HEK293 (cell line): Measurements from ENCODE around the gene FOXL2NB.

Source experiments
- CTCF ChIA-PET: fragments of 350-600 bp; formaldehyde crosslinking; extraction: SDS; loops from one replicate; lab custom pipeline; 2021; ENCODE audit warnings: antibody characterized with exemption; lab: Yijun Ruan, JAX
- POLR2A ChIA-PET: fragments of 300-600 bp; formaldehyde crosslinking; extraction: SDS; loops from one replicate; lab custom pipeline; 2020; ENCODE audit warnings: antibody characterized with exemption, inconsistent platforms; lab: Yijun Ruan, JAX
- H3K27ac ChIP-seq: fragments of 200-500 bp; sonication (Bioruptor generic); 2 replicates; pipeline ENCODE4 v1.5.1; 2014; ENCODE audit warnings: low read depth, low read length, control low read depth, inconsistent platforms; ENCODE audit errors: extremely low read depth
- H3K36me3 ChIP-seq, 2 experiments: fragments of 200-500 bp in 1 of 2; sonication (Bioruptor generic) in 1 of 2; 1 replicate in 1 of 2; 2 replicates in 1 of 2; pipeline ENCODE4 v1.5.1; 2014 to 2017; ENCODE audit warnings: inconsistent platforms in 2 of 2, low read length in 2 of 2; ENCODE audit not compliant: control insufficient read depth in 2 of 2, insufficient read depth in 1 of 2
- H3K4me1 ChIP-seq: fragments of 200-500 bp; sonication (Bioruptor generic); 2 replicates; pipeline ENCODE4 v1.5.1; 2014; ENCODE audit warnings: mild to moderate bottlenecking, low read length, inconsistent platforms; ENCODE audit not compliant: control insufficient read depth, insufficient read depth
- H3K4me3 ChIP-seq: 2 replicates; pipeline ENCODE4 v1.5.1; 2011; ENCODE audit warnings: low read depth, mild to moderate bottlenecking, control low read depth, low read length, moderate library complexity
- H3K9me3 ChIP-seq: fragments of 200-500 bp; sonication (Bioruptor generic); 2 replicates; pipeline ENCODE4 v1.5.1; 2014; ENCODE audit warnings: low read depth, low read length, inconsistent platforms; ENCODE audit not compliant: control insufficient read depth, insufficient read depth
- BCL11A ChIP-seq: fragments of 450-650 bp; formaldehyde crosslinking; IDR thresholded peaks from 2 replicates; pipeline ENCODE4 v1.5.1; 2016; ENCODE audit warnings: low read depth, missing biosample characterization, missing genetic modification characterization
- HOXD13 ChIP-seq: sonication (generic); formaldehyde crosslinking; IDR thresholded peaks from 2 replicates; pipeline ENCODE4 v1.8.0; 2022; ENCODE audit warnings: missing genetic modification reagents, borderline replicate concordance
- ZFHX2 ChIP-seq: fragments of 450-650 bp; formaldehyde crosslinking; conservative IDR thresholded peaks from 2 replicates; pipeline ENCODE4 v1.5.1; 2016; ENCODE audit warnings: missing biosample characterization, missing genetic modification characterization
- ZNF366 ChIP-seq: fragments of 450-650 bp; formaldehyde crosslinking; conservative IDR thresholded peaks from 2 replicates; pipeline ENCODE4 v1.5.1; 2016; ENCODE audit warnings: missing biosample characterization, missing genetic modification characterization
- ZNF623 ChIP-seq: fragments of 450-650 bp; formaldehyde crosslinking; IDR thresholded peaks from 2 replicates; pipeline ENCODE4 v1.5.1; 2016; ENCODE audit warnings: missing biosample characterization, missing genetic modification characterization
- ZNF626 ChIP-seq: fragments of 450-650 bp; sonication (Bioruptor Pico); formaldehyde crosslinking; IDR thresholded peaks from 2 replicates; pipeline ENCODE4 v1.5.1; 2018; ENCODE audit warnings: missing biosample characterization, missing genetic modification characterization, inconsistent platforms
- ZSCAN30 ChIP-seq: fragments of 450-650 bp; IDR thresholded peaks from 2 replicates; pipeline ENCODE4 v1.5.1; 2018; ENCODE audit warnings: missing biosample characterization, mild to moderate bottlenecking, missing genetic modification characterization, moderate library complexity
- TF ChIP-seq, protein P1 (sequence below): fragments of 450-650 bp; formaldehyde crosslinking; IDR thresholded peaks from 2 replicates; pipeline ENCODE4 v1.5.1; 2017; ENCODE audit warnings: missing biosample characterization, missing genetic modification characterization
- TF ChIP-seq, protein P2 (sequence below): fragments of 450-650 bp; formaldehyde crosslinking; IDR thresholded peaks from 2 replicates; pipeline ENCODE4 v1.5.1; 2016; ENCODE audit warnings: missing biosample characterization, missing genetic modification characterization
- TF ChIP-seq, protein P3 (sequence below): fragments of 450-650 bp; formaldehyde crosslinking; IDR thresholded peaks from 2 replicates; pipeline ENCODE4 v1.5.1; 2016; ENCODE audit warnings: missing biosample characterization, missing genetic modification characterization
- TF ChIP-seq, protein P4 (sequence below): fragments of 450-650 bp; formaldehyde crosslinking; conservative IDR thresholded peaks from 2 replicates; pipeline ENCODE4 v1.5.1; 2016; ENCODE audit warnings: low read depth, missing biosample characterization, missing genetic modification characterization
- TF ChIP-seq, protein P5 (sequence below): IDR thresholded peaks from 2 replicates; pipeline ENCODE4 v1.6.1; 2011; ENCODE audit warnings: mild to moderate bottlenecking, low read depth, low read length, borderline replicate concordance
- TF ChIP-seq, protein P6 (sequence below): fragments of 450-650 bp; formaldehyde crosslinking; IDR thresholded peaks from 2 replicates; pipeline ENCODE4 v1.5.0; 2017; ENCODE audit warnings: missing biosample characterization, missing genetic modification characterization, borderline replicate concordance
- TF ChIP-seq, protein P7 (sequence below): fragments of 450-650 bp; formaldehyde crosslinking; IDR thresholded peaks from 2 replicates; pipeline ENCODE4 v1.5.1; 2016; ENCODE audit warnings: missing biosample characterization, missing genetic modification characterization

FOXL2NB gene

DNA sequence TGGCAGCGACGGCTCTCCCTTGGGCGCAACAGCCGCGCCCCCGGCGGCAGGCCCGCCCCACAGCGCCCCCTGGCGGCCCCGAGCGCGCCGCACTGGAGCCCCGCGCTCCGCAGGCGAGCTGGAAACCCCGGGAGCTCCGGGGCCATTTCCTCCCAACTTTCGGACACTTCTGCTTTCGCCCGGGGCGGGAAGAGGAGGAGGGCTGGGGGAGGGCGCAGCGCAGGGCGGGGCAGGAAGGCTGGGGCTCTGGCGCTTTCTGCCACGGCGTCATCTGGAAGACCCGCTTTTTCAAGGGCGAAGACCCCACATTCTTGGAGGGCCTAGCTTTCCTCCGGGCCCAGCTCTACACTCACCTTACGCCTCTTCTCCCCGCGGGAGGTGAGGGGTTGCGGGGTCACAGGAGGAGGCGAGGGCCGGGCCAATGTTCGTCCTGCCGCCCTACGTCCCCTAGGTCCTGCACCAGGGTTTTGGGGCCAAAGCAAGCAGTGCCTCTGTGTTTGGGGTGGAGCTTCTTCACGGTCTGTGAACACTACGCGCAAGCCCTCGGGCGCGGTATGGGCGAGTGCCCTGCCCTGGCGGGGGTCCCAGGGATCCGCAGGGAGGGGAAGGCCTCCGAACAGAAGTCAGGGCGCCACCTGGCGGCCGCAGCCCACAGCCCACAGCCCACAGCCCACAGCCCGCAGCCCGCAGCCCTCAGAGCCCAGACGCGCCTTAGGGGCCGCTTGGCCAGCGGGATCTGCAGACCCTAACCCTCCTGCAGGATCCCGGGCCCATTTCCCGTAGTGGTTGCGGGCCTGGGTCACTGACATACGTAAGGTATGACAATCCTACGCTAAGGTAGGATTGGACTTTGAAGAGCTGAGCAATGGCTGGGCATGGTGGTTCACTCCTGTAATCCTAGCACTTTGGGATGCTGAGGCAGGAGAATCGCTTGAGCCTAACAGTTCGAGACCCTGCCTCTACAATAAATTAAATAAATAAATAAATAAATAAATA lies 31.2 kb upstream of the FOXL2NB start (continued):
- TF ChIP-seq, protein P1, sequence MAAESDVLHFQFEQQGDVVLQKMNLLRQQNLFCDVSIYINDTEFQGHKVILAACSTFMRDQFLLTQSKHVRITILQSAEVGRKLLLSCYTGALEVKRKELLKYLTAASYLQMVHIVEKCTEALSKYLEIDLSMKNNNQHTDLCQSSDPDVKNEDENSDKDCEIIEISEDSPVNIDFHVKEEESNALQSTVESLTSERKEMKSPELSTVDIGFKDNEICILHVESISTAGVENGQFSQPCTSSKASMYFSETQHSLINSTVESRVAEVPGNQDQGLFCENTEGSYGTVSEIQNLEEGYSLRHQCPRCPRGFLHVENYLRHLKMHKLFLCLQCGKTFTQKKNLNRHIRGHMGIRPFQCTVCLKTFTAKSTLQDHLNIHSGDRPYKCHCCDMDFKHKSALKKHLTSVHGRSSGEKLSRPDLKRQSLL (tag by site-specific recombination), result no peak
- TF ChIP-seq ZNF626 (tag by site-specific recombination) (no peak), ZNF366 (no peak), ZSCAN30 (peak; percentile 65; the same call in 1 of the 2 replicates), BCL11A (tag by site-specific recombination) (peak; percentile 65; the same call in 1 of the 2 replicates), HOXD13 (CRISPR knock-in tag) (no peak), ZNF623 (tag by site-specific recombination) (no peak)
- TF ChIP-seq, protein P2, sequence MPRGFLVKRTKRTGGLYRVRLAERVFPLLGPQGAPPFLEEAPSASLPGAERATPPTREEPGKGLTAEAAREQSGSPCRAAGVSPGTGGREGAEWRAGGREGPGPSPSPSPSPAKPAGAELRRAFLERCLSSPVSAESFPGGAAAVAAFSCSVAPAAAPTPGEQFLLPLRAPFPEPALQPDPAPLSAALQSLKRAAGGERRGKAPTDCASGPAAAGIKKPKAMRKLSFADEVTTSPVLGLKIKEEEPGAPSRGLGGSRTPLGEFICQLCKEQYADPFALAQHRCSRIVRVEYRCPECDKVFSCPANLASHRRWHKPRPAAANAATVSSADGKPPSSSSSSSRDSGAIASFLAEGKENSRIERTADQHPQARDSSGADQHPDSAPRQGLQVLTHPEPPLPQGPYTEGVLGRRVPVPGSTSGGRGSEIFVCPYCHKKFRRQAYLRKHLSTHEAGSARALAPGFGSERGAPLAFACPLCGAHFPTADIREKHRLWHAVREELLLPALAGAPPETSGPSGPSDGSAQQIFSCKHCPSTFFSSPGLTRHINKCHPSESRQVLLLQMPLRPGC (tag by site-specific recombination), result no peak
- TF ChIP-seq, protein P3, sequence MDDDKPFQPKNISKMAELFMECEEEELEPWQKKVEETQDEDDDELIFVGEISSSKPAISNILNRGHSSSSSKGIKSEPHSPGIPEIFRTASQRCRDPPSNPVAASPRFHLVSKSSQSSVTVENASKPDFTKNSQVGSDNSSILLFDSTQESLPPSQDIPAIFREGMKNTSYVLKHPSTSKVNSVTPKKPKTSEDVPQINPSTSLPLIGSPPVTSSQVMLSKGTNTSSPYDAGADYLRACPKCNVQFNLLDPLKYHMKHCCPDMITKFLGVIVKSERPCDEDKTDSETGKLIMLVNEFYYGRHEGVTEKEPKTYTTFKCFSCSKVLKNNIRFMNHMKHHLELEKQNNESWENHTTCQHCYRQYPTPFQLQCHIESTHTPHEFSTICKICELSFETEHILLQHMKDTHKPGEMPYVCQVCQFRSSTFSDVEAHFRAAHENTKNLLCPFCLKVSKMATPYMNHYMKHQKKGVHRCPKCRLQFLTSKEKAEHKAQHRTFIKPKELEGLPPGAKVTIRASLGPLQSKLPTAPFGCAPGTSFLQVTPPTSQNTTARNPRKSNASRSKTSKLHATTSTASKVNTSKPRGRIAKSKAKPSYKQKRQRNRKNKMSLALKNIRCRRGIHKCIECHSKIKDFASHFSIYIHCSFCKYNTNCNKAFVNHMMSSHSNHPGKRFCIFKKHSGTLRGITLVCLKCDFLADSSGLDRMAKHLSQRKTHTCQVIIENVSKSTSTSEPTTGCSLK, result no peak
- TF ChIP-seq, protein P4, sequence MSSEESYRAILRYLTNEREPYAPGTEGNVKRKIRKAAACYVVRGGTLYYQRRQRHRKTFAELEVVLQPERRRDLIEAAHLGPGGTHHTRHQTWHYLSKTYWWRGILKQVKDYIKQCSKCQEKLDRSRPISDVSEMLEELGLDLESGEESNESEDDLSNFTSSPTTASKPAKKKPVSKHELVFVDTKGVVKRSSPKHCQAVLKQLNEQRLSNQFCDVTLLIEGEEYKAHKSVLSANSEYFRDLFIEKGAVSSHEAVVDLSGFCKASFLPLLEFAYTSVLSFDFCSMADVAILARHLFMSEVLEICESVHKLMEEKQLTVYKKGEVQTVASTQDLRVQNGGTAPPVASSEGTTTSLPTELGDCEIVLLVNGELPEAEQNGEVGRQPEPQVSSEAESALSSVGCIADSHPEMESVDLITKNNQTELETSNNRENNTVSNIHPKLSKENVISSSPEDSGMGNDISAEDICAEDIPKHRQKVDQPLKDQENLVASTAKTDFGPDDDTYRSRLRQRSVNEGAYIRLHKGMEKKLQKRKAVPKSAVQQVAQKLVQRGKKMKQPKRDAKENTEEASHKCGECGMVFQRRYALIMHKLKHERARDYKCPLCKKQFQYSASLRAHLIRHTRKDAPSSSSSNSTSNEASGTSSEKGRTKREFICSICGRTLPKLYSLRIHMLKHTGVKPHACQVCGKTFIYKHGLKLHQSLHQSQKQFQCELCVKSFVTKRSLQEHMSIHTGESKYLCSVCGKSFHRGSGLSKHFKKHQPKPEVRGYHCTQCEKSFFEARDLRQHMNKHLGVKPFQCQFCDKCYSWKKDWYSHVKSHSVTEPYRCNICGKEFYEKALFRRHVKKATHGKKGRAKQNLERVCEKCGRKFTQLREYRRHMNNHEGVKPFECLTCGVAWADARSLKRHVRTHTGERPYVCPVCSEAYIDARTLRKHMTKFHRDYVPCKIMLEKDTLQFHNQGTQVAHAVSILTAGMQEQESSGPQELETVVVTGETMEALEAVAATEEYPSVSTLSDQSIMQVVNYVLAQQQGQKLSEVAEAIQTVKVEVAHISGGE, result no peak
- TF ChIP-seq, protein P5, sequence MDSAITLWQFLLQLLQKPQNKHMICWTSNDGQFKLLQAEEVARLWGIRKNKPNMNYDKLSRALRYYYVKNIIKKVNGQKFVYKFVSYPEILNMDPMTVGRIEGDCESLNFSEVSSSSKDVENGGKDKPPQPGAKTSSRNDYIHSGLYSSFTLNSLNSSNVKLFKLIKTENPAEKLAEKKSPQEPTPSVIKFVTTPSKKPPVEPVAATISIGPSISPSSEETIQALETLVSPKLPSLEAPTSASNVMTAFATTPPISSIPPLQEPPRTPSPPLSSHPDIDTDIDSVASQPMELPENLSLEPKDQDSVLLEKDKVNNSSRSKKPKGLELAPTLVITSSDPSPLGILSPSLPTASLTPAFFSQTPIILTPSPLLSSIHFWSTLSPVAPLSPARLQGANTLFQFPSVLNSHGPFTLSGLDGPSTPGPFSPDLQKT, result no peak

DNA sequence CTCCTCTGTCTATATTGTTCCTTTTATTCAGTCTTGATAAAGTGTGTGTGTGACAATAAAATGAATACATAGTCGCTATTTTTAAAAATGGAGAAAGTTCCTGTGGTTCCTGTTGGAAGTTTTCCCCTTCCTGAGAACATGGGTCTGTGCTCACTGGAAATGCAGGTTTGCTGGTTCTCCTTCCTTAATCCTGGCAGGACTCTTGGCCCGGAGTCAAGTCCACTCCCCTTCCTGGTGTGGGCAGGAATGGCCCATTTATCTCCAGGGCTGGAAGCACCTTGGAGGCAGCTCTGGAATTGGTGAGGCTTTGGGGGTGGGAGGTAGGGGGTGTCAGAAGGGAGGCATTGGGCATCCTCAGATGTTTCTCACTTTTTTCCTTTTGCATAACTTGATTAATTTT lies 30.2 kb upstream of the FOXL2NB start:
- H3K36me3 ChIP-seq, result no peaks in the 10 kb centered on the region
- TF ChIP-seq ZFHX2, result peak; percentile 29
- TF ChIP-seq, protein P6, sequence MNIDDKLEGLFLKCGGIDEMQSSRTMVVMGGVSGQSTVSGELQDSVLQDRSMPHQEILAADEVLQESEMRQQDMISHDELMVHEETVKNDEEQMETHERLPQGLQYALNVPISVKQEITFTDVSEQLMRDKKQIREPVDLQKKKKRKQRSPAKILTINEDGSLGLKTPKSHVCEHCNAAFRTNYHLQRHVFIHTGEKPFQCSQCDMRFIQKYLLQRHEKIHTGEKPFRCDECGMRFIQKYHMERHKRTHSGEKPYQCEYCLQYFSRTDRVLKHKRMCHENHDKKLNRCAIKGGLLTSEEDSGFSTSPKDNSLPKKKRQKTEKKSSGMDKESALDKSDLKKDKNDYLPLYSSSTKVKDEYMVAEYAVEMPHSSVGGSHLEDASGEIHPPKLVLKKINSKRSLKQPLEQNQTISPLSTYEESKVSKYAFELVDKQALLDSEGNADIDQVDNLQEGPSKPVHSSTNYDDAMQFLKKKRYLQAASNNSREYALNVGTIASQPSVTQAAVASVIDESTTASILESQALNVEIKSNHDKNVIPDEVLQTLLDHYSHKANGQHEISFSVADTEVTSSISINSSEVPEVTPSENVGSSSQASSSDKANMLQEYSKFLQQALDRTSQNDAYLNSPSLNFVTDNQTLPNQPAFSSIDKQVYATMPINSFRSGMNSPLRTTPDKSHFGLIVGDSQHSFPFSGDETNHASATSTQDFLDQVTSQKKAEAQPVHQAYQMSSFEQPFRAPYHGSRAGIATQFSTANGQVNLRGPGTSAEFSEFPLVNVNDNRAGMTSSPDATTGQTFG (tag by site-specific recombination), result no peak
- TF ChIP-seq, protein P7, sequence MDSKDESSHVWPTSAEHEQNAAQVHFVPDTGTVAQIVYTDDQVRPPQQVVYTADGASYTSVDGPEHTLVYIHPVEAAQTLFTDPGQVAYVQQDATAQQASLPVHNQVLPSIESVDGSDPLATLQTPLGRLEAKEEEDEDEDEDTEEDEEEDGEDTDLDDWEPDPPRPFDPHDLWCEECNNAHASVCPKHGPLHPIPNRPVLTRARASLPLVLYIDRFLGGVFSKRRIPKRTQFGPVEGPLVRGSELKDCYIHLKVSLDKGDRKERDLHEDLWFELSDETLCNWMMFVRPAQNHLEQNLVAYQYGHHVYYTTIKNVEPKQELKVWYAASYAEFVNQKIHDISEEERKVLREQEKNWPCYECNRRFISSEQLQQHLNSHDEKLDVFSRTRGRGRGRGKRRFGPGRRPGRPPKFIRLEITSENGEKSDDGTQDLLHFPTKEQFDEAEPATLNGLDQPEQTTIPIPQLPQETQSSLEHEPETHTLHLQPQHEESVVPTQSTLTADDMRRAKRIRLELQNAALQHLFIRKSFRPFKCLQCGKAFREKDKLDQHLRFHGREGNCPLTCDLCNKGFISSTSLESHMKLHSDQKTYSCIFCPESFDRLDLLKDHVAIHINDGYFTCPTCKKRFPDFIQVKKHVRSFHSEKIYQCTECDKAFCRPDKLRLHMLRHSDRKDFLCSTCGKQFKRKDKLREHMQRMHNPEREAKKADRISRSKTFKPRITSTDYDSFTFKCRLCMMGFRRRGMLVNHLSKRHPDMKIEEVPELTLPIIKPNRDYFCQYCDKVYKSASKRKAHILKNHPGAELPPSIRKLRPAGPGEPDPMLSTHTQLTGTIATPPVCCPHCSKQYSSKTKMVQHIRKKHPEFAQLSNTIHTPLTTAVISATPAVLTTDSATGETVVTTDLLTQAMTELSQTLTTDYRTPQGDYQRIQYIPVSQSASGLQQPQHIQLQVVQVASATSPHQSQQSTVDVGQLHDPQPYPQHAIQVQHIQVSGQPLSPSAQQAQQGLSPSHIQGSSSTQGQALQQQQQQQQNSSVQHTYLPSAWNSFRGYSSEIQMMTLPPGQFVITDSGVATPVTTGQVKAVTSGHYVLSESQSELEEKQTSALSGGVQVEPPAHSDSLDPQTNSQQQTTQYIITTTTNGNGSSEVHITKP, result peak; percentile 48
- CTCF ChIA-PET, result interaction anchor here (0.6 to 3.2 kb wide), 28 partner anchors 7 to 502 kb away, joined by 3 to 66 read pairs (median 8); partner anchors contain the start of genes CEP70 and PIK3CB
- H3K4me3 ChIP-seq, result no peak overlapping the region
- POLR2A ChIA-PET, result interaction anchor here (1.0 to 2.7 kb wide), 5 partner anchors 19 to 323 kb away, joined by 3 to 23 read pairs (median 15); partner anchors contain the start of genes CEP70 and PIK3CB
- no peak overlapping the region for H3K27ac ChIP-seq
- no peaks in the 10 kb centered on the region for H3K4me1 ChIP-seq
- H3K9me3 ChIP-seq, result no peaks in the 10 kb centered on the region
